Kidney epithelial cell (primary cell): ENCODE results near the gene HMOX1. TPM values are rescaled to one million over a fixed set of nuclear protein-coding genes. Genes with fewer than 3 reads are reported as not detected.

Experiments
- DNase-seq: peaks from one replicate; pipeline ENCODE4 v3.0.0-alpha.2; 2010; ENCODE audit warnings: low read depth
- H3K27me3 ChIP-seq: 2 replicates; pipeline ENCODE4 v1.6.0; 2011; ENCODE audit warnings: low read length; ENCODE audit not compliant: control insufficient read depth, insufficient read depth
- H3K36me3 ChIP-seq: 2 replicates; pipeline ENCODE4 v1.5.1; 2011; ENCODE audit warnings: low read length; ENCODE audit not compliant: control insufficient read depth, insufficient read depth
- H3K4me3 ChIP-seq: 2 replicates; pipeline ENCODE4 v1.5.1; 2011; ENCODE audit warnings: low read depth, mild to moderate bottlenecking, control low read depth, low read length
- total RNA-seq: library from RNA; depleted of rRNA; stranded (reverse); fragments of >200 nt; gene quantifications from 2 replicates; pipeline ENCODE4 v1.2.3, GENCODE V29; 2015
- TF ChIP-seq, protein P1 (sequence below): IDR thresholded peaks from 2 replicates; pipeline ENCODE4 v1.5.1; 2011; ENCODE audit warnings: mild to moderate bottlenecking, moderate library complexity, low read length, control low read depth, inconsistent platforms; ENCODE audit not compliant: insufficient read depth, poor library complexity, severe bottlenecking

HMOX1 gene
- total RNA-seq, 1 donor from 2014 or later, result 37.7 TPM

GRCh38 chr22:35418088-35418487 is 37.2 kb downstream of the HMOX1 start:
- H3K36me3 ChIP-seq, result peaks cover 2% of the 10 kb centered on the region
- no peak for DNase-seq
- no peak overlapping the region for H3K4me3 ChIP-seq
- TF ChIP-seq, protein P1, sequence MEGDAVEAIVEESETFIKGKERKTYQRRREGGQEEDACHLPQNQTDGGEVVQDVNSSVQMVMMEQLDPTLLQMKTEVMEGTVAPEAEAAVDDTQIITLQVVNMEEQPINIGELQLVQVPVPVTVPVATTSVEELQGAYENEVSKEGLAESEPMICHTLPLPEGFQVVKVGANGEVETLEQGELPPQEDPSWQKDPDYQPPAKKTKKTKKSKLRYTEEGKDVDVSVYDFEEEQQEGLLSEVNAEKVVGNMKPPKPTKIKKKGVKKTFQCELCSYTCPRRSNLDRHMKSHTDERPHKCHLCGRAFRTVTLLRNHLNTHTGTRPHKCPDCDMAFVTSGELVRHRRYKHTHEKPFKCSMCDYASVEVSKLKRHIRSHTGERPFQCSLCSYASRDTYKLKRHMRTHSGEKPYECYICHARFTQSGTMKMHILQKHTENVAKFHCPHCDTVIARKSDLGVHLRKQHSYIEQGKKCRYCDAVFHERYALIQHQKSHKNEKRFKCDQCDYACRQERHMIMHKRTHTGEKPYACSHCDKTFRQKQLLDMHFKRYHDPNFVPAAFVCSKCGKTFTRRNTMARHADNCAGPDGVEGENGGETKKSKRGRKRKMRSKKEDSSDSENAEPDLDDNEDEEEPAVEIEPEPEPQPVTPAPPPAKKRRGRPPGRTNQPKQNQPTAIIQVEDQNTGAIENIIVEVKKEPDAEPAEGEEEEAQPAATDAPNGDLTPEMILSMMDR, result no peak
- no peaks in the 10 kb centered on the region for H3K27me3 ChIP-seq

- Histone ChIP-seq H3K4me3 (no peak overlapping the region), H3K27me3 (no peaks in the 10 kb centered on the region), H3K36me3 (peaks cover 2% of the 10 kb centered on the region)
- TF ChIP-seq, protein P1, result no peak
- no peak for DNase-seq
Observed at GRCh38 chr22:35418731-35419130, 37.8 kb downstream of the HMOX1 start.

- H3K4me3 ChIP-seq, result no peak overlapping the region
- H3K27me3 ChIP-seq, result no peaks in the 10 kb centered on the region
- DNase-seq, result no peak
- H3K36me3 ChIP-seq, result peaks cover 3% of the 10 kb centered on the region
- TF ChIP-seq, protein P1, result no peak
Observed at GRCh38 chr22:35419756-35420155, 38.9 kb downstream of the HMOX1 start.

DNA sequence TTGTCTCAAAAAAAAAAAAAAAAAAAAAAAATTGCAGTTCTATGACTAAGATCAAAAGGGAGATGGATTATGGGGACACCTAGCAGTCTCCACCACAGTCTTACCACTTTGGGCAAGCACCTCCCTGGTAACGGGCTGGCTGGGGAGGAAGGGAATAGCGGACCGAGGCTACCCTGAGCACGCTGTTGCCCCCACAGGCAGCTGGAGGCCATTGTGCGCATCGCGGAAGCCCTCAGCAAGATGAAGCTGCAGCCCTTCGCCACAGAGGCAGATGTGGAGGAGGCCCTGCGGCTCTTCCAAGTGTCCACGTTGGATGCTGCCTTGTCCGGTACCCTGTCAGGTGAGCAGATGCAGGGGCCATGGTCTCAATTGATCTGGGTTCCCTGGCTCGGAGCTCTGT is 40.2 kb downstream of the HMOX1 start:
- no peak overlapping the region for H3K4me3 ChIP-seq
- H3K36me3 ChIP-seq, result peaks cover 3% of the 10 kb centered on the region
- TF ChIP-seq, protein P1, result no peak
- DNase-seq, result no peak
- no peaks in the 10 kb centered on the region for H3K27me3 ChIP-seq

DNA sequence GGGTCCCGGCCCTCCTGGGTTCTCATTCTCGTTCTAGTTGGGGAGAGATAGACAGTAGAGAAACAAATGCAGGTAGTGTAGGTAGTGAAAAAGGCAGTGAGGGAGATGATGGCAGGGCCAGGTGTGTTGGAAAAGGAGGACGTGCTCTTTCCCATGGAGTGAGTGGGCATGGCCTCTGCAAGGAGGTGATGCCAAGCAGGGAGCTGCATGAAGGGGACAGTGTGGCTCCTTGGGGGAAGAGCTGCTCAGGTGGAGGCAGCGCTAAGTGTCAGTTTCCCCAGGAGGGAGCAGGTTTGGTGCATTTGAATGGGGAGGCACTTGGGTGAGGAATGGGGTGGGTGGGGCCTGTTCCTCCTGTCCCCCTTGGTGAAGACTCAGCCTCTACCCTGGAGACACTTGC is 41.2 kb downstream of the HMOX1 start:
- no peak overlapping the region for H3K4me3 ChIP-seq
- no peak for DNase-seq
- no peaks in the 10 kb centered on the region for H3K27me3 ChIP-seq
- TF ChIP-seq, protein P1, result no peak
- peaks cover 3% of the 10 kb centered on the region for H3K36me3 ChIP-seq

- TF ChIP-seq, protein P1, result no peak
- no peaks in the 10 kb centered on the region for H3K27me3 ChIP-seq
- peaks cover 3% of the 10 kb centered on the region for H3K36me3 ChIP-seq
- no peak for DNase-seq
- no peak overlapping the region for H3K4me3 ChIP-seq
Observed at GRCh38 chr22:35422936-35423335, 42.0 kb downstream of the HMOX1 start.
